K562 (cell line): ENCODE data around the gene SVOP. TPM values are rescaled to one million over a fixed set of nuclear protein-coding genes. Genes with fewer than 3 reads are reported as not detected.

ENCODE experiments used
- ATAC-seq: fragments of 200-7000 bp; cut with Tn5 transposase; 3 replicates; pipeline ENCODE4 v1.9.1; 2020; ENCODE audit warnings: moderate library complexity
- BruUV-seq: library from RNA; stranded (reverse); fragments of 400-500 nt; replicated peaks from 2 replicates; lab custom pipeline; 2021; lab: Mats Ljungman, UMichigan
- CTCF ChIA-PET: fragments of 300-600 bp; formaldehyde crosslinking; extraction: SDS; loops from one replicate; lab custom pipeline; 2021; ENCODE audit warnings: low intra/inter-chr PET ratio; lab: Yijun Ruan, JAX
- POLR2A ChIA-PET: fragments of 300-600, 350-650 bp; sonication (Branson Sonifier 250); formaldehyde crosslinking; extraction: SDS; loops from one replicate; lab custom pipeline; 2021; ENCODE audit warnings: antibody characterized with exemption, inconsistent platforms; lab: Yijun Ruan, JAX
- DNase-seq, 4 experiments: peaks; one replicate each; pipeline versions ENCODE4 v3.0.0 to v3.0.0-alpha.2; 2011 to 2018; ENCODE audit warnings: low spot score in 3 of 4, mixed read lengths in 3 of 4; ENCODE audit errors: extremely low read depth in 1 of 4
- FAIRE-seq: peaks from 2 replicates; lab custom pipeline; 2011; peaks lifted over from hg19 to GRCh38; lab: Jason Lieb, UNC
- H2AFZ ChIP-seq: 2 replicates; pipeline ENCODE4 v1.6.0; 2011; ENCODE audit warnings: low read depth, low read length, control low read depth, inconsistent platforms
- H3K27ac ChIP-seq: fragments of 200-600 bp; 3 replicates; pipeline ENCODE4 v1.8.0; 2011; ENCODE audit warnings: low read depth, mild to moderate bottlenecking, control low read depth, inconsistent platforms, low read length, moderate library complexity, mixed read lengths; ENCODE audit errors: extremely low read depth
- H3K27me3 ChIP-seq, 2 experiments: fragments of 300-600 bp in 1 of 2; 2 replicates in 1 of 2; 3 replicates in 1 of 2; pipeline versions ENCODE4 v1.6.0 to v1.8.0; 2011; ENCODE audit warnings: inconsistent platforms in 2 of 2, low read length in 2 of 2, mild to moderate bottlenecking in 1 of 2, mixed read lengths in 1 of 2, moderate library complexity in 1 of 2; ENCODE audit not compliant: control insufficient read depth in 2 of 2, insufficient read depth in 2 of 2
- H3K36me3 ChIP-seq: fragments of 300-600 bp; 3 replicates; pipeline ENCODE4 v1.8.0; 2011; ENCODE audit warnings: mild to moderate bottlenecking, low read length, inconsistent platforms; ENCODE audit not compliant: control insufficient read depth, insufficient read depth
- H3K4me1 ChIP-seq, 2 experiments: fragments of 200-600 bp in 1 of 2; replicated peaks in 1 of 2; 2 replicates in 1 of 2; 3 replicates in 1 of 2; pipeline versions ENCODE4 v1.5.1 to v1.8.0; 2011; ENCODE audit warnings: inconsistent platforms in 2 of 2, low read length in 2 of 2, mild to moderate bottlenecking in 1 of 2, mixed read lengths in 1 of 2, moderate library complexity in 1 of 2; ENCODE audit not compliant: control insufficient read depth in 2 of 2, insufficient read depth in 2 of 2
- H3K4me2 ChIP-seq: 2 replicates; pipeline ENCODE4 v1.6.1; 2011; ENCODE audit warnings: low read length, control low read depth, inconsistent platforms, mixed read lengths; ENCODE audit not compliant: insufficient read depth
- H3K4me3 ChIP-seq: fragments of 200-600 bp; sonication (generic), shearing (Covaris generic); 2 replicates; pipeline ENCODE4 v1.5.1; 2016; ENCODE audit warnings: control low read depth, inconsistent platforms
- H3K79me2 ChIP-seq: fragments of 200-600 bp; 3 replicates; pipeline ENCODE4 v1.8.0; 2011; ENCODE audit warnings: low read length, inconsistent platforms; ENCODE audit not compliant: control insufficient read depth, insufficient read depth
- H3K9ac ChIP-seq, 2 experiments: 2 replicates each; pipeline versions ENCODE4 v1.6.0 to v1.6.1; 2011; ENCODE audit warnings: low read depth in 2 of 2, low read length in 2 of 2, control low read depth in 1 of 2, inconsistent platforms in 1 of 2, mild to moderate bottlenecking in 1 of 2, mixed read lengths in 1 of 2; ENCODE audit not compliant: insufficient read depth in 1 of 2
- H3K9me1 ChIP-seq: one replicate; pipeline ENCODE4 v1.6.0; 2011; ENCODE audit warnings: inconsistent platforms, mild to moderate bottlenecking, low read length, moderate library complexity; ENCODE audit not compliant: control insufficient read depth, insufficient read depth
- H3K9me3 ChIP-seq: replicated peaks from 2 replicates; pipeline ENCODE4 v1.5.1; 2011; ENCODE audit warnings: low read depth, low read length, inconsistent platforms; ENCODE audit not compliant: control insufficient read depth, insufficient read depth
- H4K20me1 ChIP-seq: replicated peaks from 2 replicates; pipeline ENCODE4 v1.6.1; 2011; ENCODE audit warnings: low read length, inconsistent platforms, mixed read lengths; ENCODE audit not compliant: control insufficient read depth, insufficient read depth
- BACH1 ChIP-seq: fragments of 200-800 bp; sonication (Bioruptor generic); IDR thresholded peaks from 2 replicates; pipeline ENCODE4 v1.6.1; 2016; ENCODE audit warnings: missing genetic modification characterization, missing compliant biosample characterization
- CBFB ChIP-seq: sonication (generic); formaldehyde crosslinking; IDR thresholded peaks from 2 replicates; pipeline ENCODE4 v1.4.0; 2020; ENCODE audit warnings: mild to moderate bottlenecking, missing genetic modification reagents
- FUS ChIP-seq: fragments of 200-400 bp; formaldehyde crosslinking; optimal IDR thresholded peaks from 2 replicates; pipeline ENCODE3; 2017; ENCODE audit warnings: low read depth, low read length
- HDAC3 ChIP-seq: fragments of 450-650 bp; IDR thresholded peaks from 2 replicates; pipeline ENCODE4 v1.6.1; 2018; ENCODE audit warnings: borderline replicate concordance, mild to moderate bottlenecking, moderate library complexity; ENCODE audit not compliant: partially characterized antibody
- HDAC6 ChIP-seq: IDR thresholded peaks from 2 replicates; pipeline ENCODE4 v1.6.1; 2012; ENCODE audit warnings: low read depth, mild to moderate bottlenecking, control low read depth, inconsistent platforms, low read length, moderate library complexity
- ID3 ChIP-seq, 2 experiments: fragments of 250-450 bp in 1 of 2; fragments of 450-650 bp in 1 of 2; sonication (Bioruptor Pico) in 1 of 2; IDR thresholded peaks; 2 replicates each; pipeline versions ENCODE4 v1.6.1 to v1.8.0; 2016 to 2021; ENCODE audit warnings: mild to moderate bottlenecking in 2 of 2, moderate library complexity in 2 of 2, missing compliant biosample characterization in 1 of 2, missing genetic modification characterization in 1 of 2
- IFI16 ChIP-seq: fragments of 250-450 bp; sonication (Bioruptor Pico); IDR thresholded peaks from 2 replicates; pipeline ENCODE4 v2.1.2; 2022; ENCODE audit warnings: mild to moderate bottlenecking, inconsistent platforms
- ILF3 ChIP-seq: fragments of 450-650 bp; IDR thresholded peaks from 2 replicates; pipeline ENCODE4 v1.6.1; 2018; ENCODE audit warnings: antibody characterized with exemption, mild to moderate bottlenecking, moderate library complexity, borderline replicate concordance
- JUNB ChIP-seq: fragments of 450-650 bp; formaldehyde crosslinking; conservative IDR thresholded peaks from 2 replicates; pipeline ENCODE4 v1.4.0; 2020; ENCODE audit warnings: mild to moderate bottlenecking
- JUND ChIP-seq, 2 experiments: IDR thresholded peaks; 2 replicates in 1 of 2; 3 replicates in 1 of 2; pipeline ENCODE4 v1.6.1; 2011; ENCODE audit warnings: borderline replicate concordance in 2 of 2, low read depth in 2 of 2, low read length in 2 of 2, improper control_type of control experiment in 1 of 2, missing biosample characterization in 1 of 2, missing genetic modification characterization in 1 of 2, missing genetic modification reagents in 1 of 2
- NR0B1 ChIP-seq: fragments of 450-650 bp; IDR thresholded peaks from one replicate; pipeline ENCODE4 v1.6.1; 2018; ENCODE audit warnings: mild to moderate bottlenecking, moderate library complexity; ENCODE audit not compliant: partially characterized antibody
- PHTF2 ChIP-seq: fragments of 250-450 bp; sonication (Bioruptor Pico); IDR thresholded peaks from 2 replicates; pipeline ENCODE4 v1.5.0; 2021; ENCODE audit warnings: mild to moderate bottlenecking
- POLR2G ChIP-seq: fragments of 200-400 bp; formaldehyde crosslinking; IDR thresholded peaks from 2 replicates; pipeline ENCODE4 v1.6.1; 2017; ENCODE audit warnings: low read depth, mild to moderate bottlenecking, antibody characterized with exemption, low read length, moderate library complexity
- POLR3G ChIP-seq: IDR thresholded peaks from 2 replicates; pipeline ENCODE4 v1.6.1; 2011; ENCODE audit not compliant: insufficient read length, insufficient replicate concordance; ENCODE audit errors: extremely low read depth
- TAF9B ChIP-seq: fragments of 450-650 bp; IDR thresholded peaks from 2 replicates; pipeline ENCODE4 v1.6.1; 2018; ENCODE audit warnings: mild to moderate bottlenecking; ENCODE audit not compliant: partially characterized antibody
- ZBTB7A ChIP-seq: IDR thresholded peaks from 2 replicates; pipeline ENCODE4 v1.6.1; 2011; ENCODE audit warnings: low read depth, mild to moderate bottlenecking, low read length, moderate library complexity, borderline replicate concordance; ENCODE audit not compliant: control insufficient read depth
- ZC3H4 ChIP-seq: sonication (generic); formaldehyde crosslinking; IDR thresholded peaks from 2 replicates; pipeline ENCODE4 v1.9.0; 2021; ENCODE audit warnings: missing genetic modification reagents, borderline replicate concordance
- ZNF134 ChIP-seq: fragments of 250-450 bp; sonication (Bioruptor Pico); conservative IDR thresholded peaks from 2 replicates; pipeline ENCODE4 v1.4.0; 2020
- ZNF740 ChIP-seq, 3 experiments: fragments of 200-800 bp in 1 of 3; sonication (Bioruptor generic) in 1 of 3; sonication (generic) in 1 of 3; formaldehyde crosslinking in 1 of 3; IDR thresholded peaks; 2 replicates each; pipeline versions ENCODE4 v1.6.1 to v1.8.0; 2016 to 2022; ENCODE audit warnings: mild to moderate bottlenecking in 2 of 3, missing compliant biosample characterization in 2 of 3, missing genetic modification characterization in 2 of 3, missing genetic modification reagents in 1 of 3
- WGBS: fragments of 100-300 bp; shearing (Covaris generic); methylation state at CpG from one replicate; pipeline ENCODE4 v1.1.6; 2016; ENCODE audit warnings: low coverage, mixed read lengths; ENCODE audit not compliant: insufficient coverage; ENCODE audit errors: missing lambda C conversion rate; 5-methylcytosine and 5-hydroxymethylcytosine counted together
- in situ Hi-C: fragments of 300-500 bp; cut with MboI; formaldehyde crosslinking; loops from 4 replicates; pipeline ENCODE4 v1.15.0; 2018; ENCODE audit warnings: inconsistent platforms, mixed read lengths
- intact Hi-C: fragments of 100-400 bp; cut with micrococcal nuclease; formaldehyde crosslinking; loops from 2 replicates; pipeline ENCODE4 v1.14.2; 2022
- polyA plus RNA-seq, 8 experiments: library from polyadenylated mRNA; depleted of rRNA in 4 of 8; stranded (reverse) in 5 of 8; unstranded in 3 of 8; fragments of >200 nt; fragmentation: Nextera tagmentation in 2 of 8; fragmentation: Illumina TruSeq in 1 of 8; extraction: Ambion mirVana in 2 of 8; extraction: Trizol in 1 of 8; gene quantifications; 2 replicates each; pipeline versions ENCODE4 v1.2.1 to v1.2.3, GENCODE V29; 2011 to 2014; ENCODE audit warnings: inconsistent platforms in 1 of 8, missing spikeins in 1 of 8
- total RNA-seq, 7 experiments: library from RNA; depleted of rRNA in 6 of 7; stranded (reverse); fragments of >200 nt in 6 of 7; fragmentation: Illumina TruSeq in 2 of 7; extraction: Trizol in 2 of 7; gene quantifications; 2 replicates each; pipeline versions ENCODE4 v1.2.1 to v1.2.3, GENCODE V29; 2011 to 2021; ENCODE audit warnings: low replicate concordance in 1 of 7

SVOP gene
- total and polyA plus RNA-seq, 9 of the 15 experiments (the other 6 are each of a cell fraction or from before 2014, with no cell fraction given): 0.01 to 0.09 (median 0.06) TPM; not detected in 1

GRCh38 chr12:108914121-108914531, 106.7 kb downstream of the SVOP start (continued):
- TF ChIP-seq ID3 (CRISPR knock-in tag; IDR thresholded peaks at IDR 0.05) (no peak), ID3 (tag; IDR thresholded peaks at IDR 0.05) (no peak), FUS (no peak), POLR2G (no peak), PHTF2 (CRISPR knock-in tag) (no peak), CBFB (no peak), BACH1 (tag) (no peak), IFI16 (CRISPR knock-in tag) (no peak), HDAC6 (no peak), JUNB (CRISPR knock-in tag) (no peak)

GRCh38 chr12:108912361-108912760, 108.5 kb downstream of the SVOP start:
- Histone ChIP-seq H3K9me3 (no peaks in the 10 kb centered on the region), H2AFZ (no peak overlapping the region), H3K9ac (no peak overlapping the region), H3K36me3 (no peaks in the 10 kb centered on the region), H3K4me2 (no peak overlapping the region), H3K79me2 (no peaks in the 10 kb centered on the region), H3K4me3 (no peak overlapping the region), H3K9me1 (no peaks in the 10 kb centered on the region), H3K4me1 (no peaks in the 10 kb centered on the region; a peak in 1 of 5 replicates), H4K20me1 (no peaks in the 10 kb centered on the region), H3K27ac (no peak overlapping the region), H3K27me3 (peaks cover 17 to 39% of the 10 kb centered on the region in 2 experiments; a peak in 4 of 5 replicates)
- no peak for DNase-seq
- intact Hi-C loops: no loop called here
- no peak for ATAC-seq
- 3% methylated on average over 9 of the region's 9 CpGs for WGBS
- POLR2A ChIA-PET: no interaction called here
- no peak for FAIRE-seq
- in situ Hi-C loops: no loop called here
- CTCF ChIA-PET: interaction anchor here (0.6 kb wide), 1 partner anchor 234 kb away, joined by 3 read pairs; no protein-coding TSS in a partner anchor
- BruUV-seq: no TSS peak
- TF ChIP-seq TAF9B (no peak), ZC3H4 (CRISPR knock-in tag) (no peak), ZNF740 (CRISPR knock-in tag; IDR thresholded peaks at IDR 0.05) (no peak), ZNF740 (tag; IDR thresholded peaks at IDR 0.05) (no peak), HDAC3 (no peak), ZNF134 (CRISPR knock-in tag) (no peak), ILF3 (no peak), POLR3G (no peak), JUND (IDR thresholded peaks at IDR 0.05; ENCODE audit: borderline replicate concordance, low read depth, low read length) (no peak), JUND (tag; IDR thresholded peaks at IDR 0.05; ENCODE audit: borderline replicate concordance, low read depth, low read length) (no peak), ZBTB7A (no peak), NR0B1 (no peak)
